IMR-90 (cell line): ENCODE results near the gene ANTXR1.

ENCODE experiments used
- CEBPB ChIP-seq: IDR thresholded peaks from 2 replicates; pipeline ENCODE4 v1.6.1; 2012; ENCODE audit warnings: low read depth, low read length, improper control_type of control experiment
- CHD1 ChIP-seq: IDR thresholded peaks from 2 replicates; pipeline ENCODE4 v1.6.1; 2012; ENCODE audit warnings: low read depth, low read length, improper control_type of control experiment
- NFE2L2 ChIP-seq: fragments of 150-350 bp; IDR thresholded peaks from 2 replicates; pipeline ENCODE4 v1.6.1; 2016; ENCODE audit warnings: low read depth, mild to moderate bottlenecking, low read length
- POLR2A ChIP-seq: IDR thresholded peaks from 2 replicates; pipeline ENCODE4 v1.6.1; 2012; ENCODE audit warnings: mild to moderate bottlenecking, low read depth, low read length
- RAD21 ChIP-seq: IDR thresholded peaks from 2 replicates; pipeline ENCODE4 v1.6.1; 2012; ENCODE audit warnings: low read length, improper control_type of control experiment
- RCOR1 ChIP-seq: IDR thresholded peaks from 2 replicates; pipeline ENCODE4 v1.6.1; 2012; ENCODE audit warnings: mild to moderate bottlenecking, low read length, improper control_type of control experiment; ENCODE audit not compliant: insufficient replicate concordance
- RFX5 ChIP-seq: IDR thresholded peaks from 2 replicates; pipeline ENCODE4 v1.8.0; 2012; ENCODE audit warnings: low read depth, mild to moderate bottlenecking, low read length, moderate library complexity
- SMC3 ChIP-seq: fragments of 150-350 bp; IDR thresholded peaks from 2 replicates; pipeline ENCODE4 v1.6.1; 2016; ENCODE audit warnings: low read depth, mild to moderate bottlenecking, antibody characterized with exemption, low read length, moderate library complexity
- USF2 ChIP-seq: fragments of 150-350 bp; IDR thresholded peaks from 2 replicates; pipeline ENCODE4 v1.6.1; 2017; ENCODE audit warnings: mild to moderate bottlenecking, antibody characterized with exemption, low read length, low read depth
- TF ChIP-seq, protein P1 (sequence below): conservative IDR thresholded peaks from 2 replicates; pipeline ENCODE4 v1.5.1; 2012; ENCODE audit warnings: mild to moderate bottlenecking, low read depth, low read length, improper control_type of control experiment

GRCh38 chr2:68993660-68994059 lies 19.3 kb upstream of the ANTXR1 start:
- TF ChIP-seq CEBPB (no peak), SMC3 (no peak), POLR2A (no peak), RFX5 (no peak), NFE2L2 (no peak), CHD1 (no peak), USF2 (no peak), RCOR1 (no peak), RAD21 (no peak)
- TF ChIP-seq, protein P1, sequence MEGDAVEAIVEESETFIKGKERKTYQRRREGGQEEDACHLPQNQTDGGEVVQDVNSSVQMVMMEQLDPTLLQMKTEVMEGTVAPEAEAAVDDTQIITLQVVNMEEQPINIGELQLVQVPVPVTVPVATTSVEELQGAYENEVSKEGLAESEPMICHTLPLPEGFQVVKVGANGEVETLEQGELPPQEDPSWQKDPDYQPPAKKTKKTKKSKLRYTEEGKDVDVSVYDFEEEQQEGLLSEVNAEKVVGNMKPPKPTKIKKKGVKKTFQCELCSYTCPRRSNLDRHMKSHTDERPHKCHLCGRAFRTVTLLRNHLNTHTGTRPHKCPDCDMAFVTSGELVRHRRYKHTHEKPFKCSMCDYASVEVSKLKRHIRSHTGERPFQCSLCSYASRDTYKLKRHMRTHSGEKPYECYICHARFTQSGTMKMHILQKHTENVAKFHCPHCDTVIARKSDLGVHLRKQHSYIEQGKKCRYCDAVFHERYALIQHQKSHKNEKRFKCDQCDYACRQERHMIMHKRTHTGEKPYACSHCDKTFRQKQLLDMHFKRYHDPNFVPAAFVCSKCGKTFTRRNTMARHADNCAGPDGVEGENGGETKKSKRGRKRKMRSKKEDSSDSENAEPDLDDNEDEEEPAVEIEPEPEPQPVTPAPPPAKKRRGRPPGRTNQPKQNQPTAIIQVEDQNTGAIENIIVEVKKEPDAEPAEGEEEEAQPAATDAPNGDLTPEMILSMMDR: no peak
